H54 (cell line): ENCODE measurements around the gene IFNA10.
A peak's percentile ranks its signal among the peaks of the same experiment; 100 is the strongest.
"Not testable (repeated sequence)": the region's sequence is repeated elsewhere in the genome, so short reads cannot be mapped to it uniquely, and the experiment has no call there.

Source experiments
- DNase-seq: peaks from one replicate; pipeline ENCODE4 v3.0.0; 2011; ENCODE audit warnings: low spot score, mixed read lengths; ENCODE audit not compliant: insufficient read length
- FAIRE-seq: peaks from 3 replicates; lab custom pipeline; 2011; peaks lifted over from hg19 to GRCh38; lab: Jason Lieb, UNC
- POLR2A ChIP-seq: IDR thresholded peaks from 2 replicates; pipeline ENCODE4 v1.6.1; 2011; ENCODE audit warnings: low read depth, mild to moderate bottlenecking, low read length

IFNA10 gene

DNA sequence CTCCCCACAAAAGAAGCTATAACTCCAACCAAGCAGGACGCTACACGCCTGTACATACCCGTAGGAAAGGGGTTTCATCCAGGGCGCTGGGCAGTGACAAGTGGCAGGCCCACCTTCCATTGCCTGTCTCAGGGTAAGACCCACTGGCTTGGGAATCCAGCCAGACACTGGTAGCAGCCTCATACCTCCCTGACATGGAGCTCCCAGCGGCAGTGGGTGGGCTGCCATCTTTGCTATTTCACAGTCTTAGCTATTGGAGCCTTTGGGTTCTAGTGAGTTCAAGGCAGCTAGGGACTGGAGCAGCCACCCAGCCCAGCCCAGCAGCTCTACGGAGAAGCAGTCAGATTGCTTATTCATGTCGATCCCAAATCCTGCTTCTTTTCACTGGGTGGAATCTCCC lies 3.4 kb upstream of the IFNA10 start:
- FAIRE-seq (no peak), DNase-seq (no peak)
- TF ChIP-seq POLR2A: no peak

DNA sequence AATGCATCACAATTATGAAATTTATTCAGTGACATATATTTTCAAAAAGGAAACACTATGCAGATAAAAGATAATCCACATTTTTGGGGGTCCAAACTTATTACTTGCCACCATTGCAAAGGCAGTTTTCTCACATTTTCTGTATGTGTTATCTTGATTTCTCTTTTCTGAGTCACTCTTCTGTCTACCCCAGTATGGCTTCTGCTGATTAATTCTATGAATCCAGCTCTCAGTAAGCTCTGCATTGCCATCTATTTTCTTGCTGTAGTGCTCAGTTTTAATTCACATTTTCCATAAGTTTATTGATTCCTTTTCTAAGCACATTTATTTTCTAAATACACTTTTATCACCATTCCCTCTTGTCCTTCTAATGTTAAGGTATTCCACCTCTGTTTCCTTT lies 1.7 kb downstream of the IFNA10 start:
- DNase-seq: no peak
- FAIRE-seq: no peak
- TF ChIP-seq POLR2A: no peak

DNA sequence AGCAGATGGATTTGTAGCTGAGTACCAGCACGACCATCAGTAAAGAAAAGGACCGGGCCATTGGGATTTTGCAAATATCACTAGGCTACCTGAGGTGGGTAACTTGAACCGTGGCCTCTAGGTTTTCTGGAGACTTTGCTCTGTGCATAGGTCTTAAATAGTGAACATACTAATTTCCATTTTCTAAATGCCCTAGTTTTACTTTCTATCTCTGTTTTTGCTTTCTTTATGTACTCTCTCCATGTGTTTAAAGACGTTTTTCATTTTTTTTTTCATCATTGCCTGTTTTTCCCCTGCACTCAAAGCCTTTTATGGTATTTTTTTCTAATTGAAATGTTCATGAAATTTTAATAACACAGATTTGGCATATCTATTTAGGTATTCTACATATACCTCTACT lies 4.8 kb downstream of the IFNA10 start, which contains the start of gene IFNA7:
TSS of gene IFNA7 (minus strand) at position 101 of the 400 bp plus-strand sequence. CDS start at position 61, 40 bp downstream.
- FAIRE-seq, DNase-seq: not testable (repeated sequence)

DNA sequence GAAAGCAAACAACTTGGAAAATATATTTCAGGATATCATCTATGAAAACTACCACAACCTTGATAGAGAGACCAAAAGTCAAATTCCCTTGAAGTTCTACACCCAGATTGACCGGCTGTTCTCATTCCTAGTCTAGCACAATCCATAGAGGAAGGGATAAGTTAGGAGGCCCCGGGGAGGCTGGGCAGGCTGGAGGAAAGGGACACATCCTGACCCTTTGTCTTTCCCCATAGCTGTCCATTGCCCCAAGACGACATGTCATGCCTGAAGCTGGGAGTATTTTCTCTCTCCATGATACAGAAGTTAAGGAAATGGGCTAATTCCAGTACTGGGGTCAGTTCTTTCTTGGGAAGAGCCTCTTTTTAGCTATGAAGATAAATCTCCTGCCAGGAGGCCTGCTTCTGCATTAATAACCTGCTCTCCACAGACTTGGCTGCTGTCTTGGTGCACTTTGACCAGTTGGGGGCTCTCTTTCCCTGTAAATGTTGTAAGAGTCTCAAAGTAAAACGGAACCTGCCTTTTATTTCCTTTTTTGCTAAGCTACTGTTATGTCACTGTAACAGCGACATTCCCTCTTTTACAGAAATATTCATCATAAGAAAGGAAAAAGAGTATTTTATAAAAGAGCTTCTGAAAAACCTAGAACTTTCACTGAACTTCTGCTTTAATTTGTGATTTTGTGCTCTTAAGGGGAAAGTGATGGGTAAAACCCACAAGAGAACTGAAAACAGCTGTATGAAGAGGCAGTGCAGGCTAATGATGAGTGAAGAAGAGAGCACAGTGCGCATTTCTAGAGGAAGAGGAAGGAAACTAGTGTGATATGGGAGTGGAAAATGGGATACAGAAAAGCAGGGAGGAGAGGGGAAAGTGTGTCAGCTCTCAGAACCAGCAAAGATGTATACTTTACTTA lies 11.8 kb downstream of the IFNA10 start:
- not testable (repeated sequence) for DNase-seq
- peak; percentile 81 for FAIRE-seq

DNA sequence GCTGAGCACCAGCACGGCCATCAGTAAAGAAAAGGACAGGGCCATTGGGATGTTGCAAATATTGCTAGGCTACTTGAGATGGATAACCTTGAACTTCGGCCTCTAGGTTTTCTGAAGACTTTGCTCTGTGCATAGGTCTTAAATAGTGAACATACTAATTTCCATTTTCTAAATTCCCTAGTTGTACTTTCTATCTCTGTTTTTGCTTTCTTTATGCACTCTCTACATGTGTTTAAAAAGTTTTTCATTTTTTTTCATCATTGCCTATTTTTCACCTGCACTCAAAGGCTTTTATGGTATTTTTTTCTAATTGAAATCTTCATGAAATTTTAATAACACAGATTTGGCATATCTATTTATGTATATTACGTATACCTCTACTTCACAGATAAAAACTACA lies 19.5 kb downstream of the IFNA10 start, which contains the start of gene IFNA4:
TSS of gene IFNA4 (minus strand) at position 101 of the 400 bp plus-strand sequence. CDS start at position 45, 56 bp downstream.
- DNase-seq, FAIRE-seq: not testable (repeated sequence)

DNA sequence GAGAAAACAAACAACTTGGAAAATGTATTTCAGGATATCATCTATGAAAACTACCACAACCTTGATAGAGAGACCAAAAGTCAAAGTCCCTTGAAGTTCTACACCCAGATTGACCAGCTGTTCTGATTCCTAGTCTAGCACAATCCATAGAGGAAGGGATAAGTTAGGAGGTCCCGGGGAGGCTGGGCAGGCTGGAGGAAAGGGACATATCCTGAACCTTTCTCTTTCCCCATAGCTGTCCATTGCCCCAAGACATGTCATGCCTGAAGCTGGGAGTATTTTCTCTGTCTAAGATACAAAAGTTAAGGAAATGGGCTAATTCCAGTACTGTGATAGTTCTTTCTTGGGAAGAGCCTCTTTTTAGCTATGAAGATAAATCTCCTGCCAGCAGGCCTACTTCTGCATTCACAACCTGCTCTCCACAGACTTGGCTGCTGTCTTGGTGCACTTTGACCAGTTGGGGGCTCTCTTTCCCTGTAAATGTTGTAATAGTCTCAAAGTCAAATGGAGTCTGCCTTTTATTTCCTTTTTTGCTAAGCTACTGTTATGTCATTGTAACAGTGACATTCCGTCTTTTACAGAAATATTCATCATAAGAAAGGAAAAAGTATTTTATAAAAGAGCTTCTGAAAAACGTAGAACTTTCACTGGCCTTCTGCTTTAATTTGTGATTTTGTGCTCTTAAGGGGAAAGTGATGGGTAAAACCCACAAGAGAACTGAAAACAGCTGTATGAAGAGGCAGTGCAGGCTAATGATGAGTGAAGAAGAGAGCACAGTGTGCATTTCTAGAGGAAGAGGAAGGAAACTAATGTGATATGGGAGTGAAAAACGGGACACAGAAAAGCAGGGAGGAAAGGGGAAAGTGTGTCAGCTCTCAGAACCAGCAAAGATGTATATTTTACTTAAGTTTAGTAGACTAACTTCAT lies 23.9 kb downstream of the IFNA10 start:
- not testable (repeated sequence) for DNase-seq
- peak; percentile 93 for FAIRE-seq

DNA sequence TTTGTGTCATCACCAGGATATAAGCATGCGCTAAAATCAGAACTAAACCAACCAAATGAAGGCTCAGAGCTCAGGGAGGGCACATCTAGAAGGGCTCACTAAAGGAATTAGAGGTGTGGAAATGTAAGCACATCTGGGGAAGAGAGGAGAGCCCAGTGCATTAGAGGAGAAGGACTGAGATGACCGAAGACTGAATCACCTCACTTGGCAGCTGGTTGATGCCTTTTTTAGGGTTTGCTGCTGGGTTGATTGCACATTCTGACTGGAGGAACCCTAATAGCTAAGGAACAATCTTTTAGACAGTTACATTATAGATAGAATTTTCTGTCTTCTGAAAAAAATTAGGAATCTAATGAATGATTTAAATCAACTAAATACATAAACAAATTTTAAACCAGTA lies 32.3 kb downstream of the IFNA10 start:
- no peak for TF ChIP-seq POLR2A
- no peak for FAIRE-seq
- DNase-seq: no peak

DNA sequence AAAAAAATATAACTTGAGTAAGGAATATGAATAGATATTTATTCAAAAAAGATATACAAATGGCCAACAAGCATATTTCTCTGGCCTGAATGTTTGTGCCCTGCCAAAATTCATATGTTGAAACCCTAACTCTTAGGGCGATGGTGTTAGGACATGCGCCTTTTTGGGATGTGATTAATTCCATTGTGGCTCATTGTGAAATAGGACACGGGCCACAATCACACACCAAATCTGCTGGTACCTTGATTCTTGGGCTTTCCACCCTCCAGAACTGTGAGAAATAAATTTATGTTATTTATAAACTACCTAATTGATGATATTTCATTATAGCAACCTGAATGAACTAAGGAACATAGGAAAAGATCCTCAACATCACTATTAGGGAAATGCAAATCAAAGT lies 34.8 kb downstream of the IFNA10 start:
- DNase-seq (no peak), FAIRE-seq (no peak)
- TF ChIP-seq POLR2A: no peak

DNA sequence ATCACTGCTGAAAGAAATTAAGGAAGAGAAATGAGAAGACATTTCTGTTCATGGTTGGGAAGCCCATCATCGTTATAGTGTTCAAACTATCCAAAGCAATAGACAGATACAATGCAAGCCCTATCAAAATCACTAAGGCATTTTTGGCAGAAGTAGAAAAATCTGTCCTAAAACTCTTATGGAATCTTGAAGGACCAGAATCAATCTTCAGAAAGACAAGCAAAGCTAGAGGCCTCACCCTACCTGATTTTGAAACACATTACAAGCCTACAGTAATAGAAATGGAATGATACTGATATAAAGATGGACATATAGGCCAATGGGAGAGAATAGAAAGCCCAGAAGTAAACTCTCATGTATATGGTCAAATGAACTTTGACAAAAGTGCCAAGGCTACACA lies 35.6 kb downstream of the IFNA10 start:
- no peak for TF ChIP-seq POLR2A
- DNase-seq: no peak
- FAIRE-seq: no peak

DNA sequence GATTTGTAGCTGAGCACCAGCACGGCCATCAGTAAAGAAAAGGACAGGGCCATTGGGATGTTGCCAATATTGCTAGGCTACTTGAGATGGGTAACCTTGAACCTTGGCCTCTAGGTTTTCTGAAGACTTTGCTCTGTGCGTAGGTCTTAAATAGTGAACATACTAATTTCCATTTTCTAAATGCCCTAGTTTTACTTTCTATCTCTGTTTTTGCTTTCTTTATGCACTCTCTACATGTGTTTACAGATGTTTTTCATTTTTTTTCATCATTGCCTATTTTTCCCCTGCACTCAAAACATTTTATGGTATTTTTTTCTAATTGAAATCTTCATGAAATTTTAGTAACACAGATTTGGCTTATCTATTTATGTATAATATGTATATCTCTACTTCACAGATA lies 40.4 kb downstream of the IFNA10 start, which contains the start of gene IFNA21:
TSS of gene IFNA21 (minus strand) at position 101 of the 400 bp plus-strand sequence. CDS start at position 53, 48 bp downstream.
- not testable (repeated sequence) for DNase-seq, FAIRE-seq

DNA sequence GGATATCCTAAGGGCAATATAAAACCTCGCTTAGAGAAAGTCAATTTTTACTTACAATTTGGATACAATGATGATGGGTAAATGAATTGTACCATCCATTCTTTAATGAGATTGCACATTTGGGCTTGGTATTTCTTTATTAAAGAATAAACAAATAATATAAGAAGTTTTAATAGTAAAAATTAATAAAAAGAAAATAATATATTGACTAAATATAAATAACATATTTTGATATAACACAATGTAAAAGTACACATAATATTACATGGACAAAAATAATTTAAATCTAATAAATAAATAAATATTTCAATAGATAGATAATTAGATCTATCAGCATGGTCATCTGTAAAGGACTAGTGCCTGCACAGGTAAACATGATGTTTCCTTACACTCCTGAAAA lies 41.4 kb downstream of the IFNA10 start:
- TF ChIP-seq POLR2A: no peak
- no peak for DNase-seq
- no peak for FAIRE-seq

DNA sequence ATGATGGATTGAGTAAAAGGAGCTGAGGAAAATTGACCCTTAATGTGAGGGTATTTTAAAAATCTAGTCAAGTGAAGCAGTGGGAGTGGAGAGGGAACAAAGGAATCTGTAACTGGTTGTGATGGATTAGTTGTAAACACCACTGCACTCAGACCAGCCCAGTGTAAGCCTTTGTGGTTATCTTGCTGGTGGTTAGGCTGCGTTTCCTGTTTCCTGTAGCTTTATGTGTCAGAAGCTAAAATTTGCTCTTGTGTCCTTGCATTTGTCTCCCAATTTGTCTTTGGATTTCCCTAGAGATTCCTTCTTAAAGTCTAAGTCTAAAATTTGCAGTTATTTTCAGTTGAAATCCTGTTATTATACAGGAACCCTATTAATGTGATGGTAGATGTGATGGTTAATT lies 46.8 kb downstream of the IFNA10 start:
- no peak for TF ChIP-seq POLR2A
- no peak for DNase-seq
- FAIRE-seq: peak; percentile 71
